ENCODE results near the gene BORCS8. TPM values are rescaled to one million over a fixed set of nuclear protein-coding genes. Genes with fewer than 3 reads are reported as not detected.

BORCS8 gene
- polyA plus RNA-seq, 1 donor from 2014 or later: 75.6 TPM

DNA sequence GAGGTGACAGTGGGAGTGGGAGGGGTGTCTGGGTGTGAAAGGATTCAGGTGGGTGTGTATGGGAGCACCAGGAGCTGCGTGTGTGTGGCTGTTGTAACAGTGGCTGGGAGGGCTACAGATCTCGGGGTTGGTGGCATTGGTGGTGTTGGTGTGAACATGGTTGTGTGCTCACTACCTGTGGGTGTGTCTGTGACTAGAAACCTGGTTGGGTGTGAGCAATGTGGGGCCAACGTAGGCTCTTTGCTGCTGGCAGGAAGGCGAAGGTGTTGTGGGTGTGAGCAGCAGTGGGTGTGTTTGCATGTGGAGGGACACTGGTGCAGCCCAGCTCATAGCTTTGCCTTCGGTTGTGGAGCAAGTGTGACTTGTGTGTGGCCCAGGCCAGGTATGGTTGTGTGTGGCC, 15.0 kb upstream of the BORCS8 start:
- Histone ChIP-seq H3K36me3 (ENCODE audit: insufficient read depth, low read length) (no peaks in the 10 kb centered on the region), H3K27me3 (ENCODE audit: insufficient read depth, low read depth, low read length) (no peaks in the 10 kb centered on the region), H3K27ac (ENCODE audit: low read length) (no peak overlapping the region)

DNA sequence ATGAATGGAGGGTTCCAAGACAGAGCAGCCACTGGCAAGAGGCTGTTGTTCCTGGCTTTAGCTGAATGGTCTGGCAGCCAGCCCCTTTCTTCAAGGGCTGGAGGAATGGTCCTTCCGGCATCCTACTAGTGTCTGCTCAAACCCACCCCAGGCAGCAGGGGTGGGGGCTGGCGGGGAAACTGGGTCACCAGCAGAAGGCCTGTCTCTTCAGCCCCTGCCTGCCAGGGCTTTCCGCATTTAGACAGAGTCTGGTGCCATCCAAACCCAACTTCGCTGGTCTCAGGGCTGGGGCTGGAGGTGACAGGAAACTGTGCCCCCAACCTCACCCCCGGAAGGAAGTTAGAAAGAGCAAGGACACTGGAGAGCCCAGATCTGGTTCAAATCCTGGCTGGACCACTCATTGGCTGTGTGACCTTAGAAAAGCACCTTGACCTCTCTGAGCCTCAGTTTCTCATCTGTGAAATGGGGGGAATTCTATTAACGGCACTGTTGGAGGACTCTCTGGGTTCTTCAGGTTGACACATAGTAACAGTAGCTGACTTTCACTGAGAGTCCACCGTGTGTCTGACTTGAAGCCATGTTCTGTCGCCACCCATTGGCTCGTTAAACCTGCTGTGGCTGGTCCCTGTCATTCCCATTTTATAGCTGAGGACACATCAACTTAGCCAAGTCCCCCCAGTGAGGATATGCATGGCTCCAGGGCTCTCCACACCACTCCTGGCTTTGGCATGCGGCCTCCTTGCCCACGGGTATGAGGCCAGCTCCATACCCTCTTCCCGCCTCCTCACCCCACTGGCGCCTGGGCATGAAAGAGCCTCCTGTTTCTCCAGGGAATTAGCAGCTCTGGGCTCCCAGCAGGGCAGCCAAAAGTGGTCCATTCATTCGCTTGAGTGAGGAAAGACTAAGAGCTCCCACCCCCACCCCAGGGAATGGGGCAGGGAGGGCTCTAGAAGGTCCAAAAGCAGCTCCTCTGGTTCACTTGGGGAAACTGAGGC, 13.8 kb upstream of the BORCS8 start:
- Histone ChIP-seq H2AFZ (ENCODE audit: low read depth, low read length) (no peak overlapping the region), H3K9ac (ENCODE audit: low read length) (no peak overlapping the region), H3K27me3 (ENCODE audit: insufficient read depth, low read depth, low read length) (no peaks in the 10 kb centered on the region), H3K9me3 (ENCODE audit: low read length) (no peaks in the 10 kb centered on the region), H3K4me3 (ENCODE audit: low read length) (no peak overlapping the region), H3K79me2 (replicated peaks; ENCODE audit: insufficient read depth, low read length) (no peaks in the 10 kb centered on the region), H3F3A (ENCODE audit: insufficient read depth, low read length, poor library complexity, severe bottlenecking) (no peaks in the 10 kb centered on the region), H3K36me3 (ENCODE audit: insufficient read depth, low read length) (no peaks in the 10 kb centered on the region), H3K27ac (ENCODE audit: low read length) (no peak overlapping the region), H3K4me2 (ENCODE audit: low read length) (no peak overlapping the region), H4K20me1 (ENCODE audit: insufficient read depth) (no peaks in the 10 kb centered on the region), H3K9me2 (ENCODE audit: insufficient read depth, low read length) (no peaks in the 10 kb centered on the region)
- TF ChIP-seq TAF1 (IDR thresholded peaks at IDR 0.05; ENCODE audit: low read depth) (no peak), POLR2AphosphoS5 (IDR thresholded peaks at IDR 0.05) (no peak), EZH2 (IDR thresholded peaks at IDR 0.05; ENCODE audit: borderline replicate concordance, insufficient read depth, low read length, poor library complexity, severe bottlenecking) (no peak), MXI1 (conservative IDR thresholded peaks at IDR 0.05; ENCODE audit: poor library complexity, severe bottlenecking) (no peak), RAD21 (conservative IDR thresholded peaks at IDR 0.05) (no peak), EP300 (conservative IDR thresholded peaks at IDR 0.05; ENCODE audit: poor library complexity, severe bottlenecking) (no peak)
- TF ChIP-seq, protein P1, sequence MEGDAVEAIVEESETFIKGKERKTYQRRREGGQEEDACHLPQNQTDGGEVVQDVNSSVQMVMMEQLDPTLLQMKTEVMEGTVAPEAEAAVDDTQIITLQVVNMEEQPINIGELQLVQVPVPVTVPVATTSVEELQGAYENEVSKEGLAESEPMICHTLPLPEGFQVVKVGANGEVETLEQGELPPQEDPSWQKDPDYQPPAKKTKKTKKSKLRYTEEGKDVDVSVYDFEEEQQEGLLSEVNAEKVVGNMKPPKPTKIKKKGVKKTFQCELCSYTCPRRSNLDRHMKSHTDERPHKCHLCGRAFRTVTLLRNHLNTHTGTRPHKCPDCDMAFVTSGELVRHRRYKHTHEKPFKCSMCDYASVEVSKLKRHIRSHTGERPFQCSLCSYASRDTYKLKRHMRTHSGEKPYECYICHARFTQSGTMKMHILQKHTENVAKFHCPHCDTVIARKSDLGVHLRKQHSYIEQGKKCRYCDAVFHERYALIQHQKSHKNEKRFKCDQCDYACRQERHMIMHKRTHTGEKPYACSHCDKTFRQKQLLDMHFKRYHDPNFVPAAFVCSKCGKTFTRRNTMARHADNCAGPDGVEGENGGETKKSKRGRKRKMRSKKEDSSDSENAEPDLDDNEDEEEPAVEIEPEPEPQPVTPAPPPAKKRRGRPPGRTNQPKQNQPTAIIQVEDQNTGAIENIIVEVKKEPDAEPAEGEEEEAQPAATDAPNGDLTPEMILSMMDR (IDR thresholded peaks at IDR 0.05; ENCODE audit: poor library complexity, severe bottlenecking): no peak
- TF ChIP-seq, protein P2, sequence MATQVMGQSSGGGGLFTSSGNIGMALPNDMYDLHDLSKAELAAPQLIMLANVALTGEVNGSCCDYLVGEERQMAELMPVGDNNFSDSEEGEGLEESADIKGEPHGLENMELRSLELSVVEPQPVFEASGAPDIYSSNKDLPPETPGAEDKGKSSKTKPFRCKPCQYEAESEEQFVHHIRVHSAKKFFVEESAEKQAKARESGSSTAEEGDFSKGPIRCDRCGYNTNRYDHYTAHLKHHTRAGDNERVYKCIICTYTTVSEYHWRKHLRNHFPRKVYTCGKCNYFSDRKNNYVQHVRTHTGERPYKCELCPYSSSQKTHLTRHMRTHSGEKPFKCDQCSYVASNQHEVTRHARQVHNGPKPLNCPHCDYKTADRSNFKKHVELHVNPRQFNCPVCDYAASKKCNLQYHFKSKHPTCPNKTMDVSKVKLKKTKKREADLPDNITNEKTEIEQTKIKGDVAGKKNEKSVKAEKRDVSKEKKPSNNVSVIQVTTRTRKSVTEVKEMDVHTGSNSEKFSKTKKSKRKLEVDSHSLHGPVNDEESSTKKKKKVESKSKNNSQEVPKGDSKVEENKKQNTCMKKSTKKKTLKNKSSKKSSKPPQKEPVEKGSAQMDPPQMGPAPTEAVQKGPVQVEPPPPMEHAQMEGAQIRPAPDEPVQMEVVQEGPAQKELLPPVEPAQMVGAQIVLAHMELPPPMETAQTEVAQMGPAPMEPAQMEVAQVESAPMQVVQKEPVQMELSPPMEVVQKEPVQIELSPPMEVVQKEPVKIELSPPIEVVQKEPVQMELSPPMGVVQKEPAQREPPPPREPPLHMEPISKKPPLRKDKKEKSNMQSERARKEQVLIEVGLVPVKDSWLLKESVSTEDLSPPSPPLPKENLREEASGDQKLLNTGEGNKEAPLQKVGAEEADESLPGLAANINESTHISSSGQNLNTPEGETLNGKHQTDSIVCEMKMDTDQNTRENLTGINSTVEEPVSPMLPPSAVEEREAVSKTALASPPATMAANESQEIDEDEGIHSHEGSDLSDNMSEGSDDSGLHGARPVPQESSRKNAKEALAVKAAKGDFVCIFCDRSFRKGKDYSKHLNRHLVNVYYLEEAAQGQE (IDR thresholded peaks at IDR 0.05; ENCODE audit: borderline replicate concordance): no peak

More for the DNA sequence above, 15.0 kb upstream of the BORCS8 start:
- H3K4me3 ChIP-seq (ENCODE audit: low read length): no peak overlapping the region
- no peaks in the 10 kb centered on the region for H3K9me2 ChIP-seq (ENCODE audit: insufficient read depth, low read length)
- H3K79me2 ChIP-seq (replicated peaks; ENCODE audit: insufficient read depth, low read length): peaks cover 6% of the 10 kb centered on the region
- TF ChIP-seq SMC3 (conservative IDR thresholded peaks at IDR 0.05; ENCODE audit: poor library complexity): no peak
- no peak for TF ChIP-seq EZH2 (IDR thresholded peaks at IDR 0.05; ENCODE audit: borderline replicate concordance, insufficient read depth, low read length, poor library complexity, severe bottlenecking)
- TF ChIP-seq, protein P1 (IDR thresholded peaks at IDR 0.05; ENCODE audit: poor library complexity, severe bottlenecking): no peak
- TF ChIP-seq RAD21 (conservative IDR thresholded peaks at IDR 0.05): no peak
- TF ChIP-seq POLR2AphosphoS5 (IDR thresholded peaks at IDR 0.05): no peak
- TF ChIP-seq TAF1 (IDR thresholded peaks at IDR 0.05; ENCODE audit: low read depth): no peak
- no peak for TF ChIP-seq MXI1 (conservative IDR thresholded peaks at IDR 0.05; ENCODE audit: poor library complexity, severe bottlenecking)
- no peak for TF ChIP-seq EP300 (conservative IDR thresholded peaks at IDR 0.05; ENCODE audit: poor library complexity, severe bottlenecking)
- TF ChIP-seq, protein P2 (IDR thresholded peaks at IDR 0.05; ENCODE audit: borderline replicate concordance): no peak
- no peaks in the 10 kb centered on the region for H3F3A ChIP-seq (ENCODE audit: insufficient read depth, low read length, poor library complexity, severe bottlenecking)
- H3K9ac ChIP-seq (ENCODE audit: low read length): no peak overlapping the region
- no peaks in the 10 kb centered on the region for H4K20me1 ChIP-seq (ENCODE audit: insufficient read depth)
- H3K4me2 ChIP-seq (ENCODE audit: low read length): no peak overlapping the region
- H3K9me3 ChIP-seq (ENCODE audit: low read length): no peaks in the 10 kb centered on the region
- H2AFZ ChIP-seq (ENCODE audit: low read depth, low read length): no peak overlapping the region

Measured in neural cell (in vitro differentiated cells).